Measurements from ENCODE around the gene FTH1.

Gene FTH1

DNA sequence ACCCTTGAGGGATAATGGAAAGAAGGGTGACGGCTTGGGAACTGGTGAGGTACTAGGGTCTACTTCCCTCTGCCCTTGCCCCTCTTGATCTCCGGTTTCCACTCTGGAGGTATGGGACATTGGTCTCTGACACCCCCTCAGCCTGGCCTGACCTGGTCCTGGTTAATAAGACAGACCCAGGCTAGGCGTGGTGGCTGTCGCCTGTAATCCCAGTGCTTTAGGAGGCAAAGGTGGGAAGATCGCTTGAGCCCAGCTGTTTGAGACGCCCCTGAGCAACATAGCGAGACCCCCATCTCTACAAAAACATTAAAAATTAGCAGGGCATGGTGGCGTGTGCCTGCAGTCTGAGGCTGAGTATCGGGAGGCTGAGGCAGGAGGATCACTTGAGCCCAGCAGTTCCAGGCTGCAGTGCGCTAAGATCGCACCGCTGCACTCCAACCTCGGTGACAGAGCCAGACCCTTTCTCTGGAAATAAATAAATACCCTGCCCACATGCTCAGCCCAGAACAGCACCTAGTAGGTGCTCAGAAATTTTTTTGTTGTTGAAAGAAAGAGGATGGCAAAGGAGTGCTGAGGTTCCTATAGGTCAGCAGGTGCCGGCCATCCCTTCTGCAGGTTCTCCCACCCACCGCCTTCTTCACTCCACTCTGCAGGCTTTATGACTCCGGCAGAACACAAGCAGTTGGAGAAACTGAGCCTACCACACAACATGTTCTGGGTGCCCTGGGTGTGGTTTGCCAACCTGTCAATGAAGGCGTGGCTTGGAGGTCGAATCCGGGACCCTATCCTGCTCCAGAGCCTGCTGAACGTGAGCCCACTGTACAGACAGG is 11.0 kb downstream of the FTH1 start:
- no peaks in the 10 kb centered on the region for H3K4me1 ChIP-seq (ENCODE audit: insufficient read depth, low read length, severe bottlenecking)
- no peaks in the 10 kb centered on the region for H3F3A ChIP-seq (ENCODE audit: insufficient read depth, low read length)
- no peaks in the 10 kb centered on the region for H3K36me3 ChIP-seq (ENCODE audit: insufficient read depth, low read length)
- H2AFZ ChIP-seq (ENCODE audit: low read length) = no peak overlapping the region
- H3K79me2 ChIP-seq (ENCODE audit: insufficient read depth, low read length) = no peaks in the 10 kb centered on the region
- H3K9me3 ChIP-seq (ENCODE audit: low read length) = no peaks in the 10 kb centered on the region
- H3K9me2 ChIP-seq (ENCODE audit: low read depth, low read length) = no peaks in the 10 kb centered on the region
- H3K27me3 ChIP-seq (ENCODE audit: insufficient read depth, low read length) = no peaks in the 10 kb centered on the region
- no peaks in the 10 kb centered on the region for H4K20me1 ChIP-seq (ENCODE audit: insufficient read depth, low read length)
- H3K4me2 ChIP-seq (ENCODE audit: low read length) = no peak overlapping the region
- no peak overlapping the region for H3K9ac ChIP-seq (ENCODE audit: low read length)
- no peak overlapping the region for H3K27ac ChIP-seq (ENCODE audit: low read depth, low read length, poor library complexity, severe bottlenecking)
- H3K4me3 ChIP-seq (ENCODE audit: low read depth, low read length, poor library complexity, severe bottlenecking) = no peak overlapping the region
- TF ChIP-seq, protein P1, sequence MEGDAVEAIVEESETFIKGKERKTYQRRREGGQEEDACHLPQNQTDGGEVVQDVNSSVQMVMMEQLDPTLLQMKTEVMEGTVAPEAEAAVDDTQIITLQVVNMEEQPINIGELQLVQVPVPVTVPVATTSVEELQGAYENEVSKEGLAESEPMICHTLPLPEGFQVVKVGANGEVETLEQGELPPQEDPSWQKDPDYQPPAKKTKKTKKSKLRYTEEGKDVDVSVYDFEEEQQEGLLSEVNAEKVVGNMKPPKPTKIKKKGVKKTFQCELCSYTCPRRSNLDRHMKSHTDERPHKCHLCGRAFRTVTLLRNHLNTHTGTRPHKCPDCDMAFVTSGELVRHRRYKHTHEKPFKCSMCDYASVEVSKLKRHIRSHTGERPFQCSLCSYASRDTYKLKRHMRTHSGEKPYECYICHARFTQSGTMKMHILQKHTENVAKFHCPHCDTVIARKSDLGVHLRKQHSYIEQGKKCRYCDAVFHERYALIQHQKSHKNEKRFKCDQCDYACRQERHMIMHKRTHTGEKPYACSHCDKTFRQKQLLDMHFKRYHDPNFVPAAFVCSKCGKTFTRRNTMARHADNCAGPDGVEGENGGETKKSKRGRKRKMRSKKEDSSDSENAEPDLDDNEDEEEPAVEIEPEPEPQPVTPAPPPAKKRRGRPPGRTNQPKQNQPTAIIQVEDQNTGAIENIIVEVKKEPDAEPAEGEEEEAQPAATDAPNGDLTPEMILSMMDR (IDR thresholded peaks at IDR 0.05; ENCODE audit: low read length) = no peak
- TF ChIP-seq EZH2 (IDR thresholded peaks at IDR 0.05; ENCODE audit: borderline replicate concordance, low read length) = no peak

DNA sequence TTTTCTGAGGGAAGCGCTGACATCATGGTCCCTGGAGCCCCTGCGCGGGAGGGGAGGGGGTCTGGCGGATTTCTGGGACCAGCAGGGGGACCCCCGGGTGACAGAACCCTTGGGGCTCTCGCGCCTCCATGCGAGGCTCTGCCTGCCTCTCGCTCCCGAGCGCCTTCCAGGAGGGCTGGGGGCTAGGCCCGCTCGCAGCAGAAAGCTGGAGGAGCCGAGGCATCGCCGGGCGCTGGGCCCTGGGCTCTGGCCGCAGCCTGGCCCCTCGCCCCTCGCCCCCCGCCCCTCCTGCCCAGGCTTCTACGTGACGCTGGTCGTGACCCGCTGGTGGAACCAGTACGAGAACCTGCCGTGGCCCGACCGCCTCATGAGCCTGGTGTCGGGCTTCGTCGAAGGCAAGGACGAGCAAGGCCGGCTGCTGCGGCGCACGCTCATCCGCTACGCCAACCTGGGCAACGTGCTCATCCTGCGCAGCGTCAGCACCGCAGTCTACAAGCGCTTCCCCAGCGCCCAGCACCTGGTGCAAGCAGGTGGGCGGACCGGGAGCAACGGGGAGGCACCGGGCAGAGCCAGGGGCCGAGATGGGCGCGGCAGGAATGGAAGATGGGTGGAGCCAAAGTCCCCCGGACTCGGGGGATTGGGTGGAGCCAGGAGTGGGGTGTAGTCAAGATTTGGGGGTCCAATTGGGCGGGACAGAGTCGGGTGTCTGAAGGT is 11.9 kb downstream of the FTH1 start:
- no peak overlapping the region for H3K4me3 ChIP-seq (ENCODE audit: low read depth, low read length, poor library complexity, severe bottlenecking)
- no peak overlapping the region for H3K4me2 ChIP-seq (ENCODE audit: low read length)
- no peaks in the 10 kb centered on the region for H3K9me3 ChIP-seq (ENCODE audit: low read length)
- H3K36me3 ChIP-seq (ENCODE audit: insufficient read depth, low read length) = no peaks in the 10 kb centered on the region
- H3F3A ChIP-seq (ENCODE audit: insufficient read depth, low read length) = no peaks in the 10 kb centered on the region
- H3K79me2 ChIP-seq (ENCODE audit: insufficient read depth, low read length) = no peaks in the 10 kb centered on the region
- H3K9me2 ChIP-seq (ENCODE audit: low read depth, low read length) = no peaks in the 10 kb centered on the region
- no peaks in the 10 kb centered on the region for H3K27me3 ChIP-seq (ENCODE audit: insufficient read depth, low read length)
- H2AFZ ChIP-seq (ENCODE audit: low read length) = no peak overlapping the region
- H3K9ac ChIP-seq (ENCODE audit: low read length) = no peak overlapping the region
- H3K27ac ChIP-seq (ENCODE audit: low read depth, low read length, poor library complexity, severe bottlenecking) = no peak overlapping the region
- H3K4me1 ChIP-seq (ENCODE audit: insufficient read depth, low read length, severe bottlenecking) = no peaks in the 10 kb centered on the region
- H4K20me1 ChIP-seq (ENCODE audit: insufficient read depth, low read length) = no peaks in the 10 kb centered on the region
- no peak for TF ChIP-seq EZH2 (IDR thresholded peaks at IDR 0.05; ENCODE audit: borderline replicate concordance, low read length)
- TF ChIP-seq, protein P1 (IDR thresholded peaks at IDR 0.05; ENCODE audit: low read length) = no peak

DNA sequence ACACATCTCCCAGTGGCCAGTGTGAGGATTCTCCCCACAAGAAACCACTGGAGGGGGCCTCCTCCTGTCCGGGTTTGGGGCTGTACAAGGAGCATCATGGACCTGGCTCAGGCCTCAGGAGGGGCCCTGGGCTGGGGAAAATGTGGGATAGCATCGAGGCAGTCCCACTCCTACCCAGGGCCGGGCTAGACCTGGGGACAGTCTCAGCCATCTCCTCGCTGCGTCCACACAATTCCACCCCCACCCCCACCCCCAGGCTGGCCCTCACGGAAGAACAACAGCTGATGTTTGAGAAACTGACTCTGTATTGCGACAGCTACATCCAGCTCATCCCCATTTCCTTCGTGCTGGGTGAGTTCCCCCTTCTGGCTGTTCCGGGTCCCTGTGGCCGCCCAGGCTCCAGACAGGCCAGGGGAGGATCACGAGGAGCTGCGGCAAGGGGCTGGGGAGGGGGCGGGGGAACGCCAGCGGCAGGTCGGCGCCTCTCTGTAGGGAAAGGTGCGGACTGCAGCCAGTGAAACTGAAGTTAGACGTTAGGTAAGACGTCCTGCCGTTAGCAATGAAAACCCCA is 12.5 kb downstream of the FTH1 start:
- Histone ChIP-seq H2AFZ (ENCODE audit: low read length) (no peak overlapping the region), H3K27ac (ENCODE audit: low read depth, low read length, poor library complexity, severe bottlenecking) (no peak overlapping the region), H3F3A (ENCODE audit: insufficient read depth, low read length) (no peaks in the 10 kb centered on the region), H3K27me3 (ENCODE audit: insufficient read depth, low read length) (no peaks in the 10 kb centered on the region), H4K20me1 (ENCODE audit: insufficient read depth, low read length) (no peaks in the 10 kb centered on the region), H3K4me2 (ENCODE audit: low read length) (no peak overlapping the region), H3K9ac (ENCODE audit: low read length) (no peak overlapping the region), H3K4me1 (ENCODE audit: insufficient read depth, low read length, severe bottlenecking) (no peaks in the 10 kb centered on the region), H3K9me2 (ENCODE audit: low read depth, low read length) (no peaks in the 10 kb centered on the region), H3K9me3 (ENCODE audit: low read length) (no peaks in the 10 kb centered on the region), H3K36me3 (ENCODE audit: insufficient read depth, low read length) (no peaks in the 10 kb centered on the region), H3K79me2 (ENCODE audit: insufficient read depth, low read length) (no peaks in the 10 kb centered on the region), H3K4me3 (ENCODE audit: low read depth, low read length, poor library complexity, severe bottlenecking) (no peak overlapping the region)
- TF ChIP-seq, protein P1 (IDR thresholded peaks at IDR 0.05; ENCODE audit: low read length) = no peak
- no peak for TF ChIP-seq EZH2 (IDR thresholded peaks at IDR 0.05; ENCODE audit: borderline replicate concordance, low read length)
